GM12878 (cell line): ENCODE results near the gene CDH8. TPM values are rescaled to one million over a fixed set of nuclear protein-coding genes. Genes with fewer than 3 reads are reported as not detected.

Experiments used
- ATAC-seq: fragments of 200-7000 bp; cut with Tn5 transposase; 3 replicates; pipeline ENCODE4 v1.9.1; 2020; ENCODE audit warnings: mild to moderate bottlenecking, moderate library complexity
- BruUV-seq: library from RNA; stranded (reverse); fragments of 400-500 nt; replicated peaks from 2 replicates; lab custom pipeline; 2021; lab: Mats Ljungman, UMichigan
- CTCF ChIA-PET: fragments of 300-600 bp; sonication (Branson Sonifier 250); formaldehyde crosslinking; extraction: SDS; loops from one replicate; lab custom pipeline; 2021; ENCODE audit warnings: inconsistent platforms; lab: Yijun Ruan, JAX
- POLR2A ChIA-PET: fragments of 350-600 bp; formaldehyde crosslinking; extraction: SDS; loops from one replicate; lab custom pipeline; 2021; ENCODE audit warnings: inconsistent platforms; lab: Charles Lee
- RAD21 ChIA-PET: fragments of 300-600 bp; sonication (Branson Sonifier 250); formaldehyde crosslinking; loops from one replicate; lab custom pipeline; 2023; ENCODE audit warnings: antibody characterized with exemption; ENCODE audit not compliant: unreplicated experiment; lab: Charles Lee
- SMC1A ChIA-PET: fragments of 300-600 bp; sonication (Branson Sonifier 250); formaldehyde crosslinking; loops from one replicate; lab custom pipeline; 2023; ENCODE audit not compliant: unreplicated experiment, uncharacterized antibody; lab: Charles Lee
- DNase-seq: peaks from one replicate; pipeline ENCODE4 v3.0.0-alpha.2; 2011; ENCODE audit warnings: low read depth, low spot score
- FAIRE-seq: peaks from 3 replicates; lab custom pipeline; 2011; peaks lifted over from hg19 to GRCh38; lab: Jason Lieb, UNC
- H2AFZ ChIP-seq: 2 replicates; pipeline ENCODE4 v1.6.0; 2011; ENCODE audit warnings: low read depth, low read length, control low read depth; ENCODE audit not compliant: control insufficient read depth
- H3K27ac ChIP-seq: 2 replicates; pipeline ENCODE4 v1.5.1; 2011; ENCODE audit warnings: control low read depth; ENCODE audit not compliant: control insufficient read depth, insufficient read depth
- H3K27me3 ChIP-seq, 2 experiments: replicated peaks in 1 of 2; 2 replicates each; pipeline versions ENCODE4 v1.6.0 to v1.6.1; 2011; ENCODE audit warnings: low read length in 1 of 2; ENCODE audit not compliant: control insufficient read depth in 2 of 2, insufficient read depth in 2 of 2
- H3K36me3 ChIP-seq, 2 experiments: 2 replicates each; pipeline ENCODE4 v1.5.1; 2011; ENCODE audit warnings: low read length in 1 of 2; ENCODE audit not compliant: control insufficient read depth in 2 of 2, insufficient read depth in 2 of 2
- H3K4me1 ChIP-seq: 2 replicates; pipeline ENCODE4 v1.6.1; 2011; ENCODE audit warnings: mild to moderate bottlenecking, low read length, moderate library complexity, mixed read lengths; ENCODE audit not compliant: control insufficient read depth, insufficient read depth
- H3K4me2 ChIP-seq: 2 replicates; pipeline ENCODE4 v1.6.0; 2011; ENCODE audit warnings: control low read depth; ENCODE audit not compliant: control insufficient read depth, insufficient read depth
- H3K4me3 ChIP-seq: fragments of 200-600 bp; sonication (generic); 2 replicates; pipeline ENCODE4 v1.5.1; 2016
- H3K79me2 ChIP-seq: 2 replicates; pipeline ENCODE4 v1.6.0; 2011; ENCODE audit warnings: low read length; ENCODE audit not compliant: control insufficient read depth, insufficient read depth
- H3K9ac ChIP-seq: 2 replicates; pipeline ENCODE4 v1.8.0; 2011; ENCODE audit warnings: low read length, control low read depth, mixed read lengths; ENCODE audit not compliant: control insufficient read depth, insufficient read depth
- H3K9me3 ChIP-seq: replicated peaks from 3 replicates; pipeline ENCODE4 v1.5.1; 2011; ENCODE audit warnings: mild to moderate bottlenecking, low read length; ENCODE audit not compliant: control insufficient read depth, insufficient read depth
- H4K20me1 ChIP-seq: 2 replicates; pipeline ENCODE4 v1.6.0; 2011; ENCODE audit not compliant: control insufficient read depth, insufficient read depth
- BCLAF1 ChIP-seq: fragments of 450-650 bp; IDR thresholded peaks from 2 replicates; pipeline ENCODE4 v1.6.1; 2017; ENCODE audit warnings: antibody characterized with exemption, mild to moderate bottlenecking, moderate library complexity
- REST ChIP-seq: IDR thresholded peaks from 2 replicates; pipeline ENCODE4 v1.6.1; 2012; ENCODE audit warnings: mild to moderate bottlenecking, low read depth, low read length
- SUPT20H ChIP-seq: IDR thresholded peaks from 2 replicates; pipeline ENCODE4 v1.6.1; 2011; ENCODE audit warnings: low read depth, mild to moderate bottlenecking, low read length, moderate library complexity, borderline replicate concordance; ENCODE audit not compliant: control insufficient read depth
- TAF1 ChIP-seq: IDR thresholded peaks from 2 replicates; pipeline ENCODE4 v1.6.1; 2011; ENCODE audit warnings: mild to moderate bottlenecking, low read depth, low read length, borderline replicate concordance
- USF2 ChIP-seq: IDR thresholded peaks from 2 replicates; pipeline ENCODE4 v1.6.1; 2011; ENCODE audit warnings: low read depth, low read length, improper control_type of control experiment, borderline replicate concordance
- ZNF217 ChIP-seq: fragments of 450-650 bp; IDR thresholded peaks from 2 replicates; pipeline ENCODE4 v1.6.1; 2017; ENCODE audit warnings: antibody characterized with exemption, mild to moderate bottlenecking
- ZNF687 ChIP-seq: fragments of 450-650 bp; IDR thresholded peaks from 2 replicates; pipeline ENCODE4 v1.6.1; 2017; ENCODE audit warnings: mild to moderate bottlenecking, moderate library complexity
- WGBS: methylation state at CpG from one replicate; pipeline ENCODE4 v1.1.6; 2016; ENCODE audit warnings: low lambda C conversion rate; ENCODE audit not compliant: insufficient replicate concordance, insufficient coverage; ENCODE audit errors: missing lambda C conversion rate; 5-methylcytosine and 5-hydroxymethylcytosine counted together
- in situ Hi-C: fragments of 300-500 bp; cut with MboI; formaldehyde crosslinking; loops from 9 replicates; pipeline ENCODE4 v1.14.3; 2018; ENCODE audit warnings: mixed read lengths
- intact Hi-C: fragments of 100-400 bp; cut with micrococcal nuclease; formaldehyde crosslinking; loops from one replicate; pipeline ENCODE4 v1.14.2; 2022; ENCODE audit not compliant: unreplicated experiment
- polyA plus RNA-seq, 11 experiments: library from polyadenylated mRNA; depleted of rRNA in 4 of 11; unstranded in 6 of 11; stranded (reverse) in 5 of 11; fragments of >200 nt; fragmentation: Nextera tagmentation in 4 of 11; fragmentation: Illumina TruSeq in 1 of 11; extraction: Ambion mirVana in 4 of 11; extraction: Trizol in 1 of 11; gene quantifications; 1 replicate in 1 of 11; 2 replicates in 10 of 11; pipeline versions ENCODE4 v1.2.1 to v1.2.3, GENCODE V29; 2011 to 2016; ENCODE audit warnings: inconsistent platforms in 2 of 11, missing spikeins in 2 of 11, low read depth in 1 of 11
- total RNA-seq, 4 experiments: library from RNA; depleted of rRNA in 3 of 4; stranded (reverse); fragments of >200 nt in 3 of 4; fragmentation: Illumina TruSeq in 1 of 4; extraction: Trizol in 1 of 4; gene quantifications; 2 replicates each; pipeline versions ENCODE4 v1.2.1 to v1.2.3, GENCODE V29; 2013 to 2021

The CDH8 gene
- total and polyA plus RNA-seq, 10 of the 15 experiments (the other 5 are each of a cell fraction or from before 2014, with no cell fraction given), result 0.13 to 0.68 (median 0.25) TPM; not detected in 3

GRCh38 chr16:62022688-62023087 is 13.6 kb downstream of the CDH8 start:
- ChIA-PET CTCF (no interaction called here), SMC1A (no interaction called here), POLR2A (no interaction called here), RAD21 (no interaction called here)
- Histone ChIP-seq H3K4me2 (no peak overlapping the region), H3K4me3 (no peak overlapping the region), H3K27ac (no peak overlapping the region), H4K20me1 (no peaks in the 10 kb centered on the region), H2AFZ (no peak overlapping the region), H3K79me2 (no peaks in the 10 kb centered on the region), H3K4me1 (no peaks in the 10 kb centered on the region), H3K27me3 (no peaks in the 10 kb centered on the region), H3K9ac (no peak overlapping the region), H3K9me3 (no peaks in the 10 kb centered on the region), H3K36me3 (no peaks in the 10 kb centered on the region)
- intact Hi-C loops (no loop called here), in situ Hi-C loops (no loop called here)
- no peak for TF ChIP-seq ZNF687
- no peak for TF ChIP-seq USF2
- TF ChIP-seq SUPT20H, result no peak
- no peak for TF ChIP-seq ZNF217
- TF ChIP-seq BCLAF1, result no peak
- TF ChIP-seq REST, result no peak
- TF ChIP-seq TAF1, result no peak
- 3% methylated on average over 3 of the region's 3 CpGs for WGBS
- FAIRE-seq (no peak), ATAC-seq (no peak), DNase-seq (no peak)
- no TSS peak for BruUV-seq
